ENCODE measurements around the gene RERE. TPM values are rescaled to one million over a fixed set of nuclear protein-coding genes. Genes with fewer than 3 reads are reported as not detected.

RERE gene
- total RNA-seq, 1 experiment from 2014 or later: 217 TPM

GRCh38 chr1:8776104-8776503, 41.3 kb downstream of the RERE start:
- CTCF ChIA-PET: no interaction called here
- Histone ChIP-seq H3K27ac (ENCODE audit: low read length) (no peak overlapping the region), H3K4me1 (ENCODE audit: control insufficient read depth, insufficient read depth, low read length) (no peaks in the 10 kb centered on the region), H3K9me3 (ENCODE audit: control insufficient read depth, insufficient read depth, low read depth, low read length) (no peaks in the 10 kb centered on the region), H3K27me3 (ENCODE audit: control insufficient read depth, insufficient read depth, low read length) (no peaks in the 10 kb centered on the region), H3K4me3 (ENCODE audit: low read depth in 2 of 2, low read length in 2 of 2) (no peak overlapping the region), H3K36me3 (ENCODE audit: control insufficient read depth, insufficient read depth, low read length) (no peaks in the 10 kb centered on the region)
- intact Hi-C loops (cut with micrococcal nuclease; ENCODE audit: unreplicated experiment): no loop called here
- POLR2A ChIA-PET: interaction anchor here (0.5 to 0.6 kb wide), 3 partner anchors 10 to 33 kb away, joined by 3 to 7 read pairs (median 3); no protein-coding TSS in a partner anchor
- no peak for ATAC-seq
- BruUV-seq (replicated peaks): no TSS peak
- no peak for DNase-seq (ENCODE audit: low read depth, low spot score)
- TF ChIP-seq REST (IDR thresholded peaks at IDR 0.05; ENCODE audit: insufficient read depth in 1 of 2, low read depth in 2 of 2, low read length in 1 of 2) (no peak), SIN3A (IDR thresholded peaks at IDR 0.05; ENCODE audit: borderline replicate concordance, insufficient read depth, low read depth, low read length) (no peak), POLR2AphosphoS5 (IDR thresholded peaks at IDR 0.05; ENCODE audit: low read depth, low read length) (no peak), TCF7L2 (IDR thresholded peaks at IDR 0.05; ENCODE audit: low read depth, low read length) (no peak)
- TF ChIP-seq, protein P1, sequence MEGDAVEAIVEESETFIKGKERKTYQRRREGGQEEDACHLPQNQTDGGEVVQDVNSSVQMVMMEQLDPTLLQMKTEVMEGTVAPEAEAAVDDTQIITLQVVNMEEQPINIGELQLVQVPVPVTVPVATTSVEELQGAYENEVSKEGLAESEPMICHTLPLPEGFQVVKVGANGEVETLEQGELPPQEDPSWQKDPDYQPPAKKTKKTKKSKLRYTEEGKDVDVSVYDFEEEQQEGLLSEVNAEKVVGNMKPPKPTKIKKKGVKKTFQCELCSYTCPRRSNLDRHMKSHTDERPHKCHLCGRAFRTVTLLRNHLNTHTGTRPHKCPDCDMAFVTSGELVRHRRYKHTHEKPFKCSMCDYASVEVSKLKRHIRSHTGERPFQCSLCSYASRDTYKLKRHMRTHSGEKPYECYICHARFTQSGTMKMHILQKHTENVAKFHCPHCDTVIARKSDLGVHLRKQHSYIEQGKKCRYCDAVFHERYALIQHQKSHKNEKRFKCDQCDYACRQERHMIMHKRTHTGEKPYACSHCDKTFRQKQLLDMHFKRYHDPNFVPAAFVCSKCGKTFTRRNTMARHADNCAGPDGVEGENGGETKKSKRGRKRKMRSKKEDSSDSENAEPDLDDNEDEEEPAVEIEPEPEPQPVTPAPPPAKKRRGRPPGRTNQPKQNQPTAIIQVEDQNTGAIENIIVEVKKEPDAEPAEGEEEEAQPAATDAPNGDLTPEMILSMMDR (IDR thresholded peaks at IDR 0.05): no peak
- in situ Hi-C loops (cut with HindIII; ENCODE audit: low pct_unique_long_range_greater_than_20kb, low sequenced_read_pairs): no loop called here

DNA sequence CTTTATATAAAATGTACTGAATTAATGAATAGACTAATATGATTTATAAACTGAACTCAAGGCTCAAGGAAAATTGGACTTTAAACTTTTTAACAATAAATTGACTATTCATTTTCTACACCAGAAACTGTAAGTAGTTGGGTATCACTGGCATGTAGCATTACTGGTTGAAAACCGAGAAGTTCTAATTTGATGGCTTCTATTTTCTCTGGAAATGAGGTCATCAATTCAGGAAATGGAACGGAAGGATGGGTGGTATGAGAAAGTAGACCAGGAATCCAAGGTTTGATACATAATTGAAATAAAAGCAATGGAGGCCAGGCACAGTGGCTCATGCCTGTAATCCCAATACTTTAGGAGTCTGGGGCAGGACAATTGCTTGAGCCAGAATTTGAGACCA, 50.4 kb downstream of the RERE start:
- no peak overlapping the region for H3K4me3 ChIP-seq (ENCODE audit: low read depth in 2 of 2, low read length in 2 of 2)
- CTCF ChIA-PET: no interaction called here
- H3K36me3 ChIP-seq (ENCODE audit: control insufficient read depth, insufficient read depth, low read length): no peaks in the 10 kb centered on the region
- DNase-seq (ENCODE audit: low read depth, low spot score): no peak
- in situ Hi-C loops (cut with HindIII; ENCODE audit: low pct_unique_long_range_greater_than_20kb, low sequenced_read_pairs) (no loop called here), intact Hi-C loops (cut with micrococcal nuclease; ENCODE audit: unreplicated experiment) (no loop called here)
- H3K9me3 ChIP-seq (ENCODE audit: control insufficient read depth, insufficient read depth, low read depth, low read length): no peaks in the 10 kb centered on the region
- H3K27me3 ChIP-seq (ENCODE audit: control insufficient read depth, insufficient read depth, low read length): no peaks in the 10 kb centered on the region
- TF ChIP-seq, protein P1 (IDR thresholded peaks at IDR 0.05): no peak
- TF ChIP-seq TCF7L2 (IDR thresholded peaks at IDR 0.05; ENCODE audit: low read depth, low read length): no peak
- no peak for TF ChIP-seq POLR2AphosphoS5 (IDR thresholded peaks at IDR 0.05; ENCODE audit: low read depth, low read length)
- TF ChIP-seq REST (IDR thresholded peaks at IDR 0.05; ENCODE audit: insufficient read depth in 1 of 2, low read depth in 2 of 2, low read length in 1 of 2): no peak
- no peak for TF ChIP-seq SIN3A (IDR thresholded peaks at IDR 0.05; ENCODE audit: borderline replicate concordance, insufficient read depth, low read depth, low read length)
- ATAC-seq: no peak
- no TSS peak for BruUV-seq (replicated peaks)
- POLR2A ChIA-PET: no interaction called here
- H3K27ac ChIP-seq (ENCODE audit: low read length): no peak overlapping the region
- peaks cover 5% of the 10 kb centered on the region; the same call in 1 of the 2 replicates for H3K4me1 ChIP-seq (ENCODE audit: control insufficient read depth, insufficient read depth, low read length)

Data from Panc1 (cell line).